Effector memory CD4-positive, alpha-beta T cell (primary cell): ENCODE data around the gene DDX23.
"Not testable (repeated sequence)": the region's sequence is repeated elsewhere in the genome, so short reads cannot be mapped to it uniquely, and the experiment has no call there.

Experiments
- DNase-seq, 3 donors: peaks; one replicate each; pipeline ENCODE4 v3.0.0-alpha.2; 2020
- H3K27ac ChIP-seq: 2 replicates; pipeline ENCODE4 v1.7.0; 2013; ENCODE audit warnings: mild to moderate bottlenecking, low read length, moderate library complexity; ENCODE audit not compliant: insufficient read depth, poor library complexity, severe bottlenecking
- H3K27me3 ChIP-seq: replicated peaks from 2 replicates; pipeline ENCODE4 v1.7.0; 2013; ENCODE audit warnings: mild to moderate bottlenecking, low read length; ENCODE audit not compliant: insufficient read depth, control insufficient read depth, poor library complexity, severe bottlenecking
- H3K36me3 ChIP-seq: 2 replicates; pipeline ENCODE4 v1.7.0; 2013; ENCODE audit warnings: mild to moderate bottlenecking, low read length, moderate library complexity; ENCODE audit not compliant: control insufficient read depth, insufficient read depth
- H3K4me1 ChIP-seq: 2 replicates; pipeline ENCODE4 v1.7.0; 2013; ENCODE audit warnings: low read length, mild to moderate bottlenecking; ENCODE audit not compliant: control insufficient read depth, insufficient read depth, poor library complexity, severe bottlenecking
- H3K4me3 ChIP-seq: 2 replicates; pipeline ENCODE4 v1.7.0; 2013; ENCODE audit warnings: low read length, low read depth, mild to moderate bottlenecking; ENCODE audit not compliant: insufficient read depth, poor library complexity, severe bottlenecking
- H3K9me3 ChIP-seq: 2 replicates; pipeline ENCODE4 v1.7.0; 2013; ENCODE audit warnings: mild to moderate bottlenecking, low read length, moderate library complexity; ENCODE audit not compliant: control insufficient read depth

Gene DDX23

DNA sequence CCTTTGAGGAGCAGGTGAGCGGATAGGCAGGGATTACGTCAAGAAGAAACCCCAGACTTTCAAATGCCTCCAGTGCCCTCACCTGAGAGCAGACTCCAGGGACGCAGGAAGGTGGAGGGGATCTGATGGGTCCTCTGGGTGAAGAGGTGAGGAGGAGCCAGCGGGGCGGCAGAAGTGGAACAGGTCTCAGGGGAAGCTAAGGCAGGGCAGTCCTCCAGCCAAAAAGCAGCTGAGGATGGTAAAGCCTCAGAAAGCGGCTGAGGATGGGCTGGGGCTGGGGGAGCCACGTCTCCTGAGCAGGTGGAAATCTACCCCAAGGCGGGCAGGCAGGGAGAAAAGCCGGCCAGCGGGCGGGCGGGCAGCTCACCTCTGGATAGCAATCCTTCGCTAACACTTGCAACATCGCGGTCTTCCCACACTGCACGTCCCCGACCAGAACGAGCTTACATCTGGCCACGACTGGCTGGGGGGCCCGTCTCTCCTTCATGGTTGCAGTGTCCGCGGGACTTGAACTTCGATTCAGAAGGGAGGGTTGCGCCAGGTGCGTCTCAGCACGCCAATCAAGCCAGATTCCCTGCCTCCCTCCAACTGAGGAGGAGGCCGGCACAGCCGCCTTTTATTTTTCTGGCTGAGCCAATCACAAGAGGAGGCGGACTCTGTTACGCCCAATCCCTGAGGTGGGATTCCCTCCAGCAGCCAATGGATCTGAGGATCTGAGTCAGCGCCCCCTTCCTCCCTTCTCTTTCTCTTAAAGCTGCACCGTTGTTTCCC is 13.5 kb upstream of the DDX23 start, which contains the start of gene RND1:
Gene RND1, minus strand, starts transcription at position 590 of the 771 bp plus-strand sequence. Its CDS starts 103 bp downstream, at position 487.
- Histone ChIP-seq H3K4me1 (peaks cover 10% of the 10 kb centered on the region), H3K9me3 (no peaks in the 10 kb centered on the region), H3K4me3 (peak within 1 kb of the TSS; percentile 73), H3K27me3 (peaks cover 12% of the 10 kb centered on the region), H3K27ac (peak within 1 kb of the TSS; percentile 50), H3K36me3 (no peaks in the 10 kb centered on the region)
- DNase-seq: peak; percentile 81 to 86 (median 84)

DNA sequence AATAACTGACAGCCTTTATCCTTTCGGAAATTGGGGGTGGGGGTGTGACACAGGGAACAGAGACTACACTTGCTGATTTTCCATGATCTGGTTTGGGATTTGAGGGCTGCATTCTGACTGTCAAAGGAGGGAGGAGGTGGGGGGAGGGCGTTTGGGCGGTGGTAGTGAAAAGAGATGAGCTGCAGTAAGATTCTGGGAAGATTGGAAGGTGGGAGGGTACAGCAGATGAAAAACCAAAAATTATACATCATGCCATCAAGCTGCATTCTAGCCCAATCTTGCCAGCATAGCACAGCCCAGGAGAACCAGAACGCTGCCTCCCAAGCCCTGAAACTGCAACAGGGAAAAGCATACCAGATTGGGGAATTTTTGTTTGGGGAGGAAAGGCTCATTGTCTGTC is 11.3 kb upstream of the DDX23 start:
- DNase-seq: no peak
- Histone ChIP-seq H3K36me3 (no peaks in the 10 kb centered on the region), H3K9me3 (no peaks in the 10 kb centered on the region), H3K4me1 (peaks cover 10% of the 10 kb centered on the region), H3K27me3 (peaks cover 12% of the 10 kb centered on the region), H3K27ac (no peak overlapping the region), H3K4me3 (no peak overlapping the region)

DNA sequence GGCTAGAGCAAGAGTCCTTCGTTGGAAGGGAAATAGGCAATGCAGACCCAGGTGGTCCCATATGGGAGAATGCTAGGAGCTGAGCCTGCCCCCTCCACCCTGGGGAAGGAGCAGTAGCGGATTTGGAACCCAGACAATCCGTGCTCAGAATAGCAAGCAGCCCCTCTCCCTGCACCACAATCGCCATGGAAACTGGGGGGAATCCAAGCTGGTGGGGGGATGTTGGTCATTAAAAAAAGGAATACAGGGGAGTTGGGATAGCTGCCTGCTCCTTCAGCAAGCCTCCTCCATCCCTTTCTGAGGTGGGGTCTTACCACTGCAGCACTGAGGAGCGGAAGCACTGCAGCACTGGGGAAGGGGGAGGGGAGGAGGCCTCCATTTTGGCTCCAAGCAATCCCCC is 10.8 kb upstream of the DDX23 start:
- H3K4me3 ChIP-seq: no peak overlapping the region
- no peak for DNase-seq
- no peaks in the 10 kb centered on the region for H3K36me3 ChIP-seq
- H3K9me3 ChIP-seq: no peaks in the 10 kb centered on the region
- H3K4me1 ChIP-seq: peaks cover 10% of the 10 kb centered on the region
- peaks cover 12% of the 10 kb centered on the region for H3K27me3 ChIP-seq
- no peak overlapping the region for H3K27ac ChIP-seq

DNA sequence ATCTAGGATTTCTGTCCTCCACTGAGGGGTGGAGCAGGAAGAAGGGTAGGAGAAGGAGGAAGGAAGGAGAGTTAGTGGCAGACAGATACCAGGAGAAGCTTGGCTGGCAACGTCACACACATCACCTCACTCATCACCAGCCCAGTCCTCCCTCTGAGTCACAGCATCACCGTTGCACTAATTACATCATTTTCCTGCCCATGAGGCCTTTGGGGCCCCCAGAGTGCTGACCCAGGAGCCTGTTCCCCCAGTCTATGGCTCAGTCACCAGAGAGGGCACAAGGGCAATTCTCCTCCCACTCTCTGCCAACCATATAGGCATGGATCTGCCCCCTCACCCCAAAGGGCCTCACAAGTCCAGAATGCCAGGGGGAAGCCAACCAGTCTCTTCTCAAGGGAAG is 9.1 kb upstream of the DDX23 start:
- Histone ChIP-seq H3K36me3 (no peaks in the 10 kb centered on the region), H3K27ac (no peak overlapping the region), H3K27me3 (peaks cover 12% of the 10 kb centered on the region), H3K9me3 (no peaks in the 10 kb centered on the region), H3K4me1 (peaks cover 10% of the 10 kb centered on the region), H3K4me3 (no peak overlapping the region)
- DNase-seq: no peak

DNA sequence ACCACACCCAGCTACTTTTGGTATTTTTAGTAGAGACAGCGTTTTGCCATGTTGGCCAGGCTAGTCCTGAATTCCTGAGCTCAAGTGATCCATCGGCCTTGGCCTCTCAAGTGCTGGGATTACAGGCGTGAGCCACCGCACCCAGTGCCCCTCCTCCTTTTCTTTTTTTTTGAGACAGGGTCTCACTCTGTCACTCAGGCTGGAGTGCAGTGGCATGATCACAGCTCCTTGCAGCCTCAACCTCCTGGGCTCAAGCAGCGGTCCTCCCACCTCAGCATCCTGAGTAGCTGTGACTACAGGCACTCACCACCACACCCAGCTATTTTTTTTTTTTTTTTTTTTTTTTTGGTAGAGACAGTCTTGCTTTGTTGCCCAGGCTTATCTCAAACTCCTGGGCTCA is 8.3 kb upstream of the DDX23 start:
- H3K4me1 ChIP-seq, H3K4me3 ChIP-seq, H3K27ac ChIP-seq, H3K36me3 ChIP-seq, H3K9me3 ChIP-seq, DNase-seq: not testable (repeated sequence)
- H3K27me3 ChIP-seq: peaks cover 12% of the 10 kb centered on the region

DNA sequence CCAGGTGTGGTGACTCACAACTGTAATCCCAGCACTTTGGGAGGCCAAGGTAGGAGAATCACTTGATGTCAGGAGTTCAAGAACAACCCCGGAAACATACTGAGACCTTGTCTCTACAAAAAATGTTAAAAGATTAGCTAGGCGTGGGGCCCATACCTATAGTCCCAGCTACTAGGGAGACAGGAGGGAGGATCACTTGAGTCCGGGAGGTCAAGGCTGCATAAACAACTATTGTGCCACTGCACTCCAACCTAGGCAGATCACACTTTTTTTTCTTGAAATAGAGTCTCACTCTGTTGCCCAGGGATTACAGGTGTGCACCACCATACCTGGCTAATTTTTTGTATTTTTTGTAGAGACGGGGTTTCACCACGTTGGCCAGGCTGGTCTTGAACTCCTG is 7.6 kb upstream of the DDX23 start:
- Histone ChIP-seq H3K27me3 (peaks cover 12% of the 10 kb centered on the region), H3K4me1 (peaks cover 1% of the 10 kb centered on the region), H3K4me3 (no peak overlapping the region), H3K9me3 (no peaks in the 10 kb centered on the region), H3K27ac (no peak overlapping the region), H3K36me3 (no peaks in the 10 kb centered on the region)
- DNase-seq: no peak

DNA sequence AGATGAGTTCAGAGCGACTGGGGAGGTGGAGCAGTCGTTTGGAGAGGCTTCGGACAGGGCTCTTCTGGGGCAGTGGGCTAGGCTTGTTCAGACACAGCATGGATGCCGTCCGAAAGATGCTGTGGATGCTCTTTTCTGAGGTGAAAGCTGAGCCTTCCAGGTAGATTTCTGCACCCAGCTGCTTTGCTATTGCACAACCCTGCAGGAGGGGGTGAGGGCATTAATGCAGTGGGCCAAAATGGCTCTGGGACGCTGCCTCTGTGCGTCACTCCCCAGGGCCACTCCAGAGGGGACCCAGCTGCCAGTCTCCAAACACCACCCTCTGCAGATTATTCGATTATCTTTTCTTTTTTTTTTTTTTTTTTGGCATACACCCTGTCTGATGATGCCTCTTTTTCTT is 6.1 kb upstream of the DDX23 start:
- Histone ChIP-seq H3K36me3 (no peaks in the 10 kb centered on the region), H3K4me3 (no peak overlapping the region), H3K27ac (no peak overlapping the region), H3K4me1 (peaks cover 1% of the 10 kb centered on the region), H3K9me3 (no peaks in the 10 kb centered on the region), H3K27me3 (peaks cover 10% of the 10 kb centered on the region)
- no peak for DNase-seq

DNA sequence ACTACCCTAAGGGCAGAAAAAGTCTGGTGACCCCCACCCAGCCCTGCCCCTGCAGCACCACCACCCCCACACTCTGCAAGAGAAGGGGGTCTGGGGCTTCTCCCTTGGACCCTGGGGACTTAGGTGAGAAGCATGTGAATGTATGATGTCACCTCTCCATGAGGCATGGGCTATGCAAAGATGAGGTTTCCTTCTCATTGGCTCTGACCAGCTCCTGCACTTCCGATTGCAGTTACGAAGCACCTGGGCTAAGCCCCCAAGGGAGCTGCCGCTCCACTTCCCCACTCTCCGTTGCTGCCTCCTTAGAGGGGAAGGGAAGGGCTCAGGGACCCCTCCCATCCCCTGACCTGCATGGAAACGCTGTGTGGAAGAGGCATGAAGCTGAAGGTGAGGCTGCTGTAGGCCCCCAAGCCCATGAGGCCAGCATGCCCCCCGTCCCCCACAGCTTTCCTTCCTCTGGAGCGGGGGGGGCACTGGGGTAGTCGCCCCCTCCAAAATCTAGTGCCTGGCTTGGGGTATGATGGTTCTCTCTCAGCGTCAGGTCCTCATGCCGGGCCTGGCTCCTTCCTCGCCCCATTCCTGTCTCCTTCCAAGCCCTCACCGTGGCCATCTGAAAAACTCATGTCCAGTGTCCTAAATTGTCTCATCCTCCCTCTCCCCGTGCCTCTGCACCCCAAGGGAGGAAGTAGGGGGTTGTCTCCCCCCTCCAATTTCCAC is 5.5 kb upstream of the DDX23 start:
- peaks cover 4% of the 10 kb centered on the region for H3K27me3 ChIP-seq
- H3K27ac ChIP-seq: no peak overlapping the region
- no peak for DNase-seq
- no peak overlapping the region for H3K4me3 ChIP-seq
- peaks cover 7% of the 10 kb centered on the region for H3K4me1 ChIP-seq
- no peaks in the 10 kb centered on the region for H3K9me3 ChIP-seq
- H3K36me3 ChIP-seq: no peaks in the 10 kb centered on the region

DNA sequence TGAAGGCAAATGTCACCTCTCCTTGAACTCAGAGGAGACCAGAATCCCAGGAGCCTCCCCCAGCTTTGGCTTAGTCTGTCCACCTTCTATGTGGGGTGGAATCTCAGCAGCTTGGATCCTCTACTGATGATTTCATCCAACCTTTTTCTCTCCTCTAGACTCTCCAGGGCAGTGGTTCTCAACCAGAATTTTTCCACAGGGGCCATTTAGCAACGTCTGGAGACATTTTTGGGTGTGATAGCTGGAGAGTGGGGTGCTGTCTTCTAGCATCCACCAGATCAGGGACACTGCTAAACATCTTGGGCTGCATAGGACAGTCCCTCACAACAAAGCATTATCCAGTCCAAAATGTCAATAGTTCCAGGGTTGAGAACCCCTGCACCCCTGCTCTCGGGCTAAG is 4.4 kb upstream of the DDX23 start:
- Histone ChIP-seq H3K4me3 (no peak overlapping the region), H3K27ac (no peak overlapping the region), H3K36me3 (no peaks in the 10 kb centered on the region), H3K4me1 (peaks cover 8% of the 10 kb centered on the region), H3K27me3 (no peaks in the 10 kb centered on the region), H3K9me3 (no peaks in the 10 kb centered on the region)
- DNase-seq: no peak

DNA sequence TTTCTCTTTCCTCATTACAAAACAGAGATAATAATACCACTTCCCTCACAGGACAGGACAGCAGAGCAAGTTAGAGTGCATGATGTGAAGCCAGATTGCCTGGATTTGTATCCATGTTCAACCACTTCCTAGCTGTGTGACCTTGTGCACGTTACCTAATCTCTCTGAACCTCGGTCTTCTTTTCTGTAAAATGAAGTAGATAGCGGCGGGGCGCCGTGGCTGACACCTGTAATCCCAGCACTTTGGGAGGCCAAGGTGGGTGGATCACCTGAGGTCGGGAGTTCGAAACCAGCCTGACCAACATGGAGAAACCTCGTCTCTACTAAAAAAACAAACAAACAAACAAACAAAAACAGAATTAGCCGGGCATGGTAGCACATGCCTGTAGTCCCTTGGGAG is 3.0 kb upstream of the DDX23 start:
- not testable (repeated sequence) for H3K9me3 ChIP-seq, H3K27ac ChIP-seq, H3K36me3 ChIP-seq, H3K27me3 ChIP-seq, H3K4me3 ChIP-seq, DNase-seq
- peaks cover 12% of the 10 kb centered on the region for H3K4me1 ChIP-seq
